GM06990 (cell line): ENCODE results near the gene AXDND1.

Experiments used
- DNase-seq: peaks from one replicate; pipeline ENCODE4 v3.0.0-alpha.2; 2011; ENCODE audit not compliant: insufficient read length; ENCODE audit errors: extremely low read depth
- H3K27me3 ChIP-seq: replicated peaks from 2 replicates; pipeline ENCODE4 v1.6.0; 2011; ENCODE audit warnings: low read length; ENCODE audit not compliant: control insufficient read depth, insufficient read depth
- H3K36me3 ChIP-seq: 2 replicates; pipeline ENCODE4 v1.5.1; 2011; ENCODE audit warnings: low read length; ENCODE audit not compliant: control insufficient read depth, insufficient read depth
- H3K4me3 ChIP-seq: replicated peaks from 2 replicates; pipeline ENCODE4 v1.5.1; 2011; ENCODE audit warnings: low read depth, mild to moderate bottlenecking, control low read depth, low read length
- CTCF ChIP-seq: IDR thresholded peaks from 2 replicates; pipeline ENCODE4 v1.5.1; 2011; ENCODE audit warnings: low read length, control low read depth, mild to moderate bottlenecking, inconsistent platforms; ENCODE audit not compliant: insufficient read depth, poor library complexity, severe bottlenecking

Gene AXDND1

GRCh38 chr1:179325836-179326235, 39.9 kb upstream of the AXDND1 start:
- Histone ChIP-seq H3K27me3 (no peaks in the 10 kb centered on the region), H3K36me3 (no peaks in the 10 kb centered on the region), H3K4me3 (no peak overlapping the region)
- no peak for TF ChIP-seq CTCF
- DNase-seq, result no peak

GRCh38 chr1:179326746-179327145, 39.0 kb upstream of the AXDND1 start:
- no peak for TF ChIP-seq CTCF
- Histone ChIP-seq H3K4me3 (no peak overlapping the region), H3K27me3 (no peaks in the 10 kb centered on the region), H3K36me3 (no peaks in the 10 kb centered on the region)
- no peak for DNase-seq

- Histone ChIP-seq H3K36me3 (no peaks in the 10 kb centered on the region), H3K27me3 (no peaks in the 10 kb centered on the region), H3K4me3 (no peak overlapping the region)
- TF ChIP-seq CTCF, result no peak
- no peak for DNase-seq
These were observed 38.6 kb upstream of the AXDND1 start for GRCh38 chr1:179327196-179327595.

- Histone ChIP-seq H3K4me3 (no peak overlapping the region), H3K27me3 (no peaks in the 10 kb centered on the region), H3K36me3 (no peaks in the 10 kb centered on the region)
- no peak for DNase-seq
- no peak for TF ChIP-seq CTCF
These were observed 38.1 kb upstream of the AXDND1 start for GRCh38 chr1:179327679-179328078.

GRCh38 chr1:179329862-179330261, 35.9 kb upstream of the AXDND1 start:
- no peaks in the 10 kb centered on the region for H3K36me3 ChIP-seq
- no peaks in the 10 kb centered on the region for H3K27me3 ChIP-seq
- DNase-seq, result no peak
- no peak for TF ChIP-seq CTCF
- no peak overlapping the region for H3K4me3 ChIP-seq

- H3K4me3 ChIP-seq, result no peak overlapping the region
- H3K36me3 ChIP-seq, result no peaks in the 10 kb centered on the region; the same call in 1 of the 2 replicates
- no peak for TF ChIP-seq CTCF
- DNase-seq, result no peak
- H3K27me3 ChIP-seq, result no peaks in the 10 kb centered on the region
These were observed 31.3 kb upstream of the AXDND1 start for GRCh38 chr1:179334440-179334839.
